GM19239 (cell line): ENCODE measurements around the gene IFT88.

ENCODE experiments used
- DNase-seq: peaks from one replicate; pipeline ENCODE4 v3.0.0; 2011; ENCODE audit warnings: low spot score; ENCODE audit not compliant: insufficient read length
- FAIRE-seq: peaks from 2 replicates; lab custom pipeline; 2011; peaks lifted over from hg19 to GRCh38; lab: Jason Lieb, UNC

Gene IFT88

GRCh38 chr13:20565115-20565736, 1.7 kb upstream of the IFT88 start:
- no peak for FAIRE-seq

GRCh38 chr13:20566468-20566897, 474 bp upstream of the IFT88 start:
- DNase-seq (no peak), FAIRE-seq (no peak)

More at GRCh38 chr13:20565115-20565736, 1.7 kb upstream of the IFT88 start:
- no peak for DNase-seq

GRCh38 chr13:20567881-20568528, 1.0 kb downstream of the IFT88 start:
- FAIRE-seq (no peak), DNase-seq (no peak)

- DNase-seq (no peak), FAIRE-seq (no peak)
These were observed 3.6 kb downstream of the IFT88 start for GRCh38 chr13:20570517-20570916.

- FAIRE-seq, result no peak
- no peak for DNase-seq
These were observed 4.7 kb downstream of the IFT88 start for GRCh38 chr13:20571676-20572075.

GRCh38 chr13:20573186-20573585, 6.2 kb downstream of the IFT88 start:
- DNase-seq, result no peak

GRCh38 chr13:20573636-20574035, 6.7 kb downstream of the IFT88 start:
- FAIRE-seq (no peak), DNase-seq (no peak)

More at GRCh38 chr13:20573186-20573585, 6.2 kb downstream of the IFT88 start:
- FAIRE-seq, result no peak

- no peak for DNase-seq
- FAIRE-seq, result no peak
These were observed 12.2 kb downstream of the IFT88 start for GRCh38 chr13:20579191-20579590.

GRCh38 chr13:20580257-20580656, 13.3 kb downstream of the IFT88 start:
- no peak for DNase-seq
- no peak for FAIRE-seq

GRCh38 chr13:20582026-20582425, 15.1 kb downstream of the IFT88 start:
- no peak for FAIRE-seq
- DNase-seq, result no peak

- DNase-seq (no peak), FAIRE-seq (no peak)
These were observed 16.9 kb downstream of the IFT88 start for GRCh38 chr13:20583803-20584293.

GRCh38 chr13:20585371-20585770, 18.4 kb downstream of the IFT88 start:
- no peak for DNase-seq
- no peak for FAIRE-seq

- DNase-seq (no peak), FAIRE-seq (no peak)
These were observed 21.7 kb downstream of the IFT88 start for GRCh38 chr13:20588529-20589110.

- FAIRE-seq, result no peak
- no peak for DNase-seq
These were observed 23.6 kb downstream of the IFT88 start for GRCh38 chr13:20590561-20590960.

GRCh38 chr13:20592606-20593005, 25.6 kb downstream of the IFT88 start:
- FAIRE-seq, result no peak
- no peak for DNase-seq

- DNase-seq (no peak), FAIRE-seq (no peak)
These were observed 27.3 kb downstream of the IFT88 start for GRCh38 chr13:20594280-20594679.

- FAIRE-seq (no peak), DNase-seq (no peak)
These were observed 40.1 kb downstream of the IFT88 start for GRCh38 chr13:20607015-20607414.

- no peak for DNase-seq
- no peak for FAIRE-seq
These were observed 41.6 kb downstream of the IFT88 start for GRCh38 chr13:20608438-20609020.

GRCh38 chr13:20609145-20609544, 42.2 kb downstream of the IFT88 start:
- FAIRE-seq (no peak), DNase-seq (no peak)

GRCh38 chr13:20610006-20610405, 43.0 kb downstream of the IFT88 start:
- no peak for FAIRE-seq

More at GRCh38 chr13:20610006-20610405, 43.0 kb downstream of the IFT88 start:
- DNase-seq, result no peak
